ENCODE measurements around the gene PTPN1.
A peak's percentile ranks its signal among the peaks of the same experiment; 100 is the strongest.

PTPN1 gene

GRCh38 chr20:50624351-50625016 is 114.3 kb downstream of the PTPN1 start:
- H3K36me3 ChIP-seq (ENCODE audit: control insufficient read depth, insufficient read depth, low read length): no peaks in the 10 kb centered on the region
- H3K27ac ChIP-seq (ENCODE audit: low read depth, low read length): no peak overlapping the region
- peaks cover 14% of the 10 kb centered on the region for H3K9me3 ChIP-seq (ENCODE audit: control insufficient read depth, insufficient read depth, low read depth, low read length)
- no peak overlapping the region for H3K9ac ChIP-seq (ENCODE audit: low read length)
- H3K4me1 ChIP-seq (ENCODE audit: control insufficient read depth, insufficient read depth, low read length): peaks cover 19% of the 10 kb centered on the region
- H3K27me3 ChIP-seq (ENCODE audit: control insufficient read depth, insufficient read depth, low read length): no peaks in the 10 kb centered on the region
- H3K4me3 ChIP-seq (ENCODE audit: low read depth, low read length): no peak overlapping the region

GRCh38 chr20:50625986-50626677 is 115.9 kb downstream of the PTPN1 start:
- no peak overlapping the region for H3K9ac ChIP-seq (ENCODE audit: low read length)
- H3K36me3 ChIP-seq (ENCODE audit: control insufficient read depth, insufficient read depth, low read length): no peaks in the 10 kb centered on the region
- H3K27ac ChIP-seq (ENCODE audit: low read depth, low read length): no peak overlapping the region
- peaks cover 19% of the 10 kb centered on the region for H3K4me1 ChIP-seq (ENCODE audit: control insufficient read depth, insufficient read depth, low read length)
- H3K27me3 ChIP-seq (ENCODE audit: control insufficient read depth, insufficient read depth, low read length): no peaks in the 10 kb centered on the region
- no peak overlapping the region for H3K4me3 ChIP-seq (ENCODE audit: low read depth, low read length)
- peaks cover 8% of the 10 kb centered on the region for H3K9me3 ChIP-seq (ENCODE audit: control insufficient read depth, insufficient read depth, low read depth, low read length)

- H3K27me3 ChIP-seq (ENCODE audit: control insufficient read depth, insufficient read depth, low read length): no peaks in the 10 kb centered on the region
- H3K4me1 ChIP-seq (ENCODE audit: control insufficient read depth, insufficient read depth, low read length): peaks cover 19% of the 10 kb centered on the region
- H3K9ac ChIP-seq (ENCODE audit: low read length): no peak overlapping the region
- no peak overlapping the region for H3K27ac ChIP-seq (ENCODE audit: low read depth, low read length)
- no peaks in the 10 kb centered on the region for H3K9me3 ChIP-seq (ENCODE audit: control insufficient read depth, insufficient read depth, low read depth, low read length)
- no peak overlapping the region for H3K4me3 ChIP-seq (ENCODE audit: low read depth, low read length)
- H3K36me3 ChIP-seq (ENCODE audit: control insufficient read depth, insufficient read depth, low read length): no peaks in the 10 kb centered on the region
Measured at GRCh38 chr20:50627747-50628146, 117.6 kb downstream of the PTPN1 start.

GRCh38 chr20:50628332-50628731 is 118.1 kb downstream of the PTPN1 start:
- no peaks in the 10 kb centered on the region for H3K9me3 ChIP-seq (ENCODE audit: control insufficient read depth, insufficient read depth, low read depth, low read length)
- no peak overlapping the region for H3K4me3 ChIP-seq (ENCODE audit: low read depth, low read length)
- H3K9ac ChIP-seq (ENCODE audit: low read length): no peak overlapping the region
- H3K4me1 ChIP-seq (ENCODE audit: control insufficient read depth, insufficient read depth, low read length): peaks cover 19% of the 10 kb centered on the region
- no peaks in the 10 kb centered on the region for H3K36me3 ChIP-seq (ENCODE audit: control insufficient read depth, insufficient read depth, low read length)
- H3K27ac ChIP-seq (ENCODE audit: low read depth, low read length): peak overlapping the region; percentile 52; the same call in 1 of the 2 replicates
- no peaks in the 10 kb centered on the region for H3K27me3 ChIP-seq (ENCODE audit: control insufficient read depth, insufficient read depth, low read length)

- Histone ChIP-seq H3K4me1 (ENCODE audit: control insufficient read depth, insufficient read depth, low read length) (peaks cover 19% of the 10 kb centered on the region), H3K27me3 (ENCODE audit: control insufficient read depth, insufficient read depth, low read length) (no peaks in the 10 kb centered on the region), H3K27ac (ENCODE audit: low read depth, low read length) (peak overlapping the region; percentile 52; the same call in 1 of the 2 replicates)
Measured at GRCh38 chr20:50628853-50629669, 118.9 kb downstream of the PTPN1 start.

GRCh38 chr20:50629670-50630045 is 119.5 kb downstream of the PTPN1 start:
- no peaks in the 10 kb centered on the region for H3K9me3 ChIP-seq (ENCODE audit: control insufficient read depth, insufficient read depth, low read depth, low read length)
- no peak overlapping the region for H3K27ac ChIP-seq (ENCODE audit: low read depth, low read length)
- no peak overlapping the region for H3K9ac ChIP-seq (ENCODE audit: low read length)
- no peak overlapping the region for H3K4me3 ChIP-seq (ENCODE audit: low read depth, low read length)
- peaks cover 19% of the 10 kb centered on the region for H3K4me1 ChIP-seq (ENCODE audit: control insufficient read depth, insufficient read depth, low read length)
- H3K27me3 ChIP-seq (ENCODE audit: control insufficient read depth, insufficient read depth, low read length): no peaks in the 10 kb centered on the region
- H3K36me3 ChIP-seq (ENCODE audit: control insufficient read depth, insufficient read depth, low read length): no peaks in the 10 kb centered on the region

More at GRCh38 chr20:50628853-50629669, 118.9 kb downstream of the PTPN1 start:
- no peak overlapping the region for H3K9ac ChIP-seq (ENCODE audit: low read length)
- no peaks in the 10 kb centered on the region for H3K9me3 ChIP-seq (ENCODE audit: control insufficient read depth, insufficient read depth, low read depth, low read length)
- no peak overlapping the region for H3K4me3 ChIP-seq (ENCODE audit: low read depth, low read length)
- H3K36me3 ChIP-seq (ENCODE audit: control insufficient read depth, insufficient read depth, low read length): no peaks in the 10 kb centered on the region

- no peaks in the 10 kb centered on the region for H3K27me3 ChIP-seq (ENCODE audit: control insufficient read depth, insufficient read depth, low read length)
- H3K9me3 ChIP-seq (ENCODE audit: control insufficient read depth, insufficient read depth, low read depth, low read length): no peaks in the 10 kb centered on the region
- no peak overlapping the region for H3K4me3 ChIP-seq (ENCODE audit: low read depth, low read length)
- H3K9ac ChIP-seq (ENCODE audit: low read length): no peak overlapping the region
- H3K27ac ChIP-seq (ENCODE audit: low read depth, low read length): no peak overlapping the region
- peaks cover 17% of the 10 kb centered on the region for H3K4me1 ChIP-seq (ENCODE audit: control insufficient read depth, insufficient read depth, low read length)
- H3K36me3 ChIP-seq (ENCODE audit: control insufficient read depth, insufficient read depth, low read length): no peaks in the 10 kb centered on the region
Measured at GRCh38 chr20:50630578-50631263, 120.5 kb downstream of the PTPN1 start.

- H3K9ac ChIP-seq (ENCODE audit: low read length): no peak overlapping the region
- no peak overlapping the region for H3K27ac ChIP-seq (ENCODE audit: low read depth, low read length)
- no peak overlapping the region for H3K4me3 ChIP-seq (ENCODE audit: low read depth, low read length)
- H3K4me1 ChIP-seq (ENCODE audit: control insufficient read depth, insufficient read depth, low read length): peaks cover 28% of the 10 kb centered on the region
- no peaks in the 10 kb centered on the region for H3K27me3 ChIP-seq (ENCODE audit: control insufficient read depth, insufficient read depth, low read length)
- no peaks in the 10 kb centered on the region for H3K36me3 ChIP-seq (ENCODE audit: control insufficient read depth, insufficient read depth, low read length)
- no peaks in the 10 kb centered on the region for H3K9me3 ChIP-seq (ENCODE audit: control insufficient read depth, insufficient read depth, low read depth, low read length)
Measured at GRCh38 chr20:50632236-50632635, 122.1 kb downstream of the PTPN1 start.

- Histone ChIP-seq H3K27ac (ENCODE audit: low read depth, low read length) (no peak overlapping the region), H3K36me3 (ENCODE audit: control insufficient read depth, insufficient read depth, low read length) (no peaks in the 10 kb centered on the region), H3K4me3 (ENCODE audit: low read depth, low read length) (no peak overlapping the region), H3K9ac (ENCODE audit: low read length) (no peak overlapping the region), H3K9me3 (ENCODE audit: control insufficient read depth, insufficient read depth, low read depth, low read length) (no peaks in the 10 kb centered on the region), H3K4me1 (ENCODE audit: control insufficient read depth, insufficient read depth, low read length) (peaks cover 31% of the 10 kb centered on the region), H3K27me3 (ENCODE audit: control insufficient read depth, insufficient read depth, low read length) (no peaks in the 10 kb centered on the region)
Measured at GRCh38 chr20:50632701-50633100, 122.5 kb downstream of the PTPN1 start.

GRCh38 chr20:50633361-50633760 is 123.2 kb downstream of the PTPN1 start:
- H3K9ac ChIP-seq (ENCODE audit: low read length): no peak overlapping the region
- no peaks in the 10 kb centered on the region for H3K27me3 ChIP-seq (ENCODE audit: control insufficient read depth, insufficient read depth, low read length)
- H3K4me3 ChIP-seq (ENCODE audit: low read depth, low read length): no peak overlapping the region
- no peak overlapping the region for H3K27ac ChIP-seq (ENCODE audit: low read depth, low read length)
- H3K4me1 ChIP-seq (ENCODE audit: control insufficient read depth, insufficient read depth, low read length): peaks cover 29% of the 10 kb centered on the region
- no peaks in the 10 kb centered on the region for H3K9me3 ChIP-seq (ENCODE audit: control insufficient read depth, insufficient read depth, low read depth, low read length)
- H3K36me3 ChIP-seq (ENCODE audit: control insufficient read depth, insufficient read depth, low read length): no peaks in the 10 kb centered on the region

Measured in HUES6 (cell line).